Suprapubic skin (tissue), 3 donors: ENCODE measurements around the gene NANS.

Experiments
- POLR2AphosphoS5 ChIP-seq, 3 donors: sonication (generic); formaldehyde crosslinking; IDR thresholded peaks; one replicate each; pipeline ENCODE4 v1.6.1; 2017; ENCODE audit warnings: antibody characterized with exemption in 3 of 3
- TF ChIP-seq, protein P1 (sequence below), 2 donors: fragments of 200-600 bp in 1 of 2; fragments of 450-650 bp in 1 of 2; sonication (generic) in 1 of 2; IDR thresholded peaks; one replicate each; pipeline ENCODE4 v1.5.1; 2016 to 2019; ENCODE audit warnings: antibody characterized with exemption in 2 of 2, mild to moderate bottlenecking in 1 of 2, moderate library complexity in 1 of 2

DNA sequence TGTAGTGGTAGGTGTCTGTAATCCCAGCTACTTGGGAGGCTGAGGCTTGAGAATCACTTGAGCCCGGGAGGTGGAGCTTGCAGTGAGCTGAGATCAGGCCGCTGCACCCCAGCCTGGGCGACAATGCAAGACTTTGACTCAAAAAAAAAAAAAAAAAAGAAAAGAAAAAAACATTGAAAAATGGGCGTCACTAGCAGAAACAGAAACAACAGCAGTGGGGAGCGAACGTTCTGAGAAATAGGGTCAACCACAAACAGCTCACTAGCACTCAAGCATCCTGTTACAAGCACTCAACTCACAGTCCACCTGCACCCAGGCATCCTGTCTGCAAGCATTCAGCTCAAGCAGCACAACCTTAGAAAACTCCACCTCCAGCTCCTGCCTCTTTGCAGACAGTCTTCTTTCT lies 45.3 kb downstream of the NANS start:
- no peak for TF ChIP-seq POLR2AphosphoS5 (IDR thresholded peaks at IDR 0.05)
- TF ChIP-seq, protein P1, sequence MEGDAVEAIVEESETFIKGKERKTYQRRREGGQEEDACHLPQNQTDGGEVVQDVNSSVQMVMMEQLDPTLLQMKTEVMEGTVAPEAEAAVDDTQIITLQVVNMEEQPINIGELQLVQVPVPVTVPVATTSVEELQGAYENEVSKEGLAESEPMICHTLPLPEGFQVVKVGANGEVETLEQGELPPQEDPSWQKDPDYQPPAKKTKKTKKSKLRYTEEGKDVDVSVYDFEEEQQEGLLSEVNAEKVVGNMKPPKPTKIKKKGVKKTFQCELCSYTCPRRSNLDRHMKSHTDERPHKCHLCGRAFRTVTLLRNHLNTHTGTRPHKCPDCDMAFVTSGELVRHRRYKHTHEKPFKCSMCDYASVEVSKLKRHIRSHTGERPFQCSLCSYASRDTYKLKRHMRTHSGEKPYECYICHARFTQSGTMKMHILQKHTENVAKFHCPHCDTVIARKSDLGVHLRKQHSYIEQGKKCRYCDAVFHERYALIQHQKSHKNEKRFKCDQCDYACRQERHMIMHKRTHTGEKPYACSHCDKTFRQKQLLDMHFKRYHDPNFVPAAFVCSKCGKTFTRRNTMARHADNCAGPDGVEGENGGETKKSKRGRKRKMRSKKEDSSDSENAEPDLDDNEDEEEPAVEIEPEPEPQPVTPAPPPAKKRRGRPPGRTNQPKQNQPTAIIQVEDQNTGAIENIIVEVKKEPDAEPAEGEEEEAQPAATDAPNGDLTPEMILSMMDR (IDR thresholded peaks at IDR 0.05), result no peak
